Ovary (tissue), 9 donors: ENCODE data around the gene OR51G2. TPM values are rescaled to one million over a fixed set of nuclear protein-coding genes. Genes with fewer than 3 reads are reported as not detected.

Experiments
- DNase-seq, 5 donors: peaks; one replicate each; pipeline ENCODE4 v3.0.0-alpha.2; 2019 to 2020
- H3K27ac ChIP-seq, 2 donors: fragments of 200-600 bp; one replicate each; pipeline versions ENCODE4 v1.5.1 to v1.8.0; 2019 to 2022
- H3K27me3 ChIP-seq: fragments of 200-600 bp; one replicate; pipeline ENCODE4 v1.8.0; 2022
- H3K36me3 ChIP-seq: fragments of 200-600 bp; sonication (generic); one replicate; pipeline ENCODE4 v1.5.1; 2019
- H3K4me1 ChIP-seq: one replicate; pipeline ENCODE4 v1.8.1; 2013; ENCODE audit warnings: mild to moderate bottlenecking, moderate library complexity; ENCODE audit not compliant: insufficient read depth
- H3K4me3 ChIP-seq: fragments of 200-600 bp; sonication (generic); one replicate; pipeline ENCODE4 v1.5.1; 2017
- H3K9me3 ChIP-seq, 2 donors: fragments of 200-600 bp in 1 of 2; sonication (generic) in 1 of 2; one replicate each; pipeline versions ENCODE4 v1.5.1 to v1.8.1; 2013 to 2019; ENCODE audit warnings: mild to moderate bottlenecking in 1 of 2, moderate library complexity in 1 of 2
- EP300 ChIP-seq: sonication (generic); formaldehyde crosslinking; IDR thresholded peaks from one replicate; pipeline ENCODE4 v1.6.1; 2017; ENCODE audit warnings: antibody characterized with exemption
- POLR2A ChIP-seq: fragments of 450-650 bp; IDR thresholded peaks from one replicate; pipeline ENCODE4 v1.6.1; 2017; ENCODE audit warnings: antibody characterized with exemption, mild to moderate bottlenecking, moderate library complexity
- WGBS, 3 donors: extraction: QIAGEN DNeasy Blood & Tissue Kit in 1 of 3; methylation state at CpG; one replicate each; pipeline versions ENCODE4 v1.1.5 to v1.1.7; 2013 to 2017; 5-methylcytosine and 5-hydroxymethylcytosine counted together
- intact Hi-C, 4 donors: fragments of 100-400 bp; cut with DNase I; formaldehyde crosslinking; loops; one replicate each; pipeline versions ENCODE4 v1.11.0 to v1.15.1; 2022 to 2023
- polyA plus RNA-seq, 2 donors: library from polyadenylated mRNA; stranded (reverse); fragments of 200-250 nt in 1 of 2; fragments of 350-450 nt in 1 of 2; fragmentation: Illumina TruSeq in 1 of 2; extraction: RNeasy Lipid Tissue Mini Kit (QIAGEN cat#74804) in 1 of 2; gene quantifications; one replicate each; pipeline ENCODE4 v1.2.3, GENCODE V29; 2013 to 2014
- total RNA-seq, 7 donors: library from RNA; depleted of rRNA in 2 of 7; stranded (reverse); fragments of >200 nt in 2 of 7; fragmentation: NEBNext Ultra II Directional in 3 of 7; extraction: Animal tissue kit (Norgen Biotek cat#: 25700) in 3 of 7; gene quantifications; one replicate each; pipeline versions ENCODE4 v1.1.0 to v1.2.4, GENCODE V29; 2016 to 2023
- TF ChIP-seq, protein P1 (sequence below), 3 donors: fragments of 450-650 bp in 2 of 3; fragments of 200-600 bp in 1 of 3; IDR thresholded peaks; one replicate each; pipeline versions ENCODE4 v1.5.1 to v1.8.0; 2016 to 2022; ENCODE audit warnings: antibody characterized with exemption in 3 of 3, mild to moderate bottlenecking in 1 of 3
- donor health status: DM: no; HTN: no; CAD: no; lungs with moderate emphysema.
- donor health status: DM: no; HTN: no; CAD: no.
- donor health status: Bipolar disorder and iron deficiency.
- donor health status: DM: yes; HTN: yes; CAD: no.
- donor health status: DM: no; HTN: no; CAD: no.
- donor health status: DM: yes; HTN: yes; CAD: no.

The OR51G2 gene
- total and polyA plus RNA-seq, 9 donors: not detected

DNA sequence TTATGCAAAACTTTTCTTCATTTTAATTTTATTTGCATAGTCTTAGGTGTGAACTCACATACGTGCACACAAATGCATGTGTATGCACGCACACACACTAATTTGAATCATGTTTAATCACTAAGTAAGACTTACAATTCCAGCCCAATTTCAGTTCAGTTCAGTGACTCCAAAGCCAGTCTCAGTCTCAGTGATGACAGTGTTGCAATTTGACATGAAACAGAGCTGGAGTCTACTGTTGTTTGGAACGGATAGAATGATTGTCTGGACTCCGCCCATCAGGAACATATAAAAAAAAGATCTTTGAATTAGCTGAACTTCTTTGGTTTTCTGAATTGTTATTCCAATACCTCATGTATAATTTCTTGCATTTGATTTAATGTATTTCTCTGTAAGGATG lies 55.3 kb downstream of the OR51G2 start:
- 80 to 82% (median 80%) methylated on average over 4 of the region's 4 CpGs for WGBS, 3 donors
- no peak for TF ChIP-seq POLR2A
- no peak for TF ChIP-seq EP300
- TF ChIP-seq, protein P1, sequence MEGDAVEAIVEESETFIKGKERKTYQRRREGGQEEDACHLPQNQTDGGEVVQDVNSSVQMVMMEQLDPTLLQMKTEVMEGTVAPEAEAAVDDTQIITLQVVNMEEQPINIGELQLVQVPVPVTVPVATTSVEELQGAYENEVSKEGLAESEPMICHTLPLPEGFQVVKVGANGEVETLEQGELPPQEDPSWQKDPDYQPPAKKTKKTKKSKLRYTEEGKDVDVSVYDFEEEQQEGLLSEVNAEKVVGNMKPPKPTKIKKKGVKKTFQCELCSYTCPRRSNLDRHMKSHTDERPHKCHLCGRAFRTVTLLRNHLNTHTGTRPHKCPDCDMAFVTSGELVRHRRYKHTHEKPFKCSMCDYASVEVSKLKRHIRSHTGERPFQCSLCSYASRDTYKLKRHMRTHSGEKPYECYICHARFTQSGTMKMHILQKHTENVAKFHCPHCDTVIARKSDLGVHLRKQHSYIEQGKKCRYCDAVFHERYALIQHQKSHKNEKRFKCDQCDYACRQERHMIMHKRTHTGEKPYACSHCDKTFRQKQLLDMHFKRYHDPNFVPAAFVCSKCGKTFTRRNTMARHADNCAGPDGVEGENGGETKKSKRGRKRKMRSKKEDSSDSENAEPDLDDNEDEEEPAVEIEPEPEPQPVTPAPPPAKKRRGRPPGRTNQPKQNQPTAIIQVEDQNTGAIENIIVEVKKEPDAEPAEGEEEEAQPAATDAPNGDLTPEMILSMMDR (IDR thresholded peaks at IDR 0.05): no peak

More for the DNA sequence above, 55.3 kb downstream of the OR51G2 start:
- no peaks in the 10 kb centered on the region for H3K9me3 ChIP-seq
- no peaks in the 10 kb centered on the region for H3K4me1 ChIP-seq
- no peaks in the 10 kb centered on the region for H3K27me3 ChIP-seq
- H3K4me3 ChIP-seq: no peak overlapping the region
- H3K36me3 ChIP-seq: no peaks in the 10 kb centered on the region
- no peak overlapping the region for H3K27ac ChIP-seq
- intact Hi-C loops: no loop called here
- no peak for DNase-seq

Other genes starting within 250 kb of the OR51G2 start
- under 1 TPM in 4 of 7 donors, not detected in 3; 0.11 to 0.65 (median 0.23) TPM for gene OR51E2, start 221.5 kb downstream of the OR51G2 start, total RNA-seq
- 1 to 10 TPM in 1 of 2 donors, under 1 TPM in 1; 0.67 to 2.0 TPM for gene OR51E2, start 221.5 kb downstream of the OR51G2 start, polyA plus RNA-seq
- gene MMP26, start 214.6 kb downstream of the OR51G2 start, total RNA-seq: under 1 TPM in 1 of 7 donors, not detected in 6; 0.23 TPM
- gene MMP26, start 214.6 kb downstream of the OR51G2 start, polyA plus RNA-seq: not detected
- gene OR51F1, start 149.4 kb downstream of the OR51G2 start, total RNA-seq: not detected
- gene OR51F1, start 149.4 kb downstream of the OR51G2 start, polyA plus RNA-seq: not detected
- not detected for gene OR52R1, start 115.0 kb downstream of the OR51G2 start, total RNA-seq
- not detected for gene OR52R1, start 115.0 kb downstream of the OR51G2 start, polyA plus RNA-seq
- gene OR51F2, start 98.0 kb downstream of the OR51G2 start, total RNA-seq: not detected
- not detected for gene OR51F2, start 98.0 kb downstream of the OR51G2 start, polyA plus RNA-seq
- not detected for gene OR51S1, start 70.1 kb downstream of the OR51G2 start, total RNA-seq
- gene OR51S1, start 70.1 kb downstream of the OR51G2 start, polyA plus RNA-seq: not detected
- not detected for gene OR51T1, start 37.5 kb downstream of the OR51G2 start, total RNA-seq
- gene OR51T1, start 37.5 kb downstream of the OR51G2 start, polyA plus RNA-seq: not detected
- gene OR51A7, start 15.6 kb downstream of the OR51G2 start, total RNA-seq: not detected
- not detected for gene OR51A7, start 15.6 kb downstream of the OR51G2 start, polyA plus RNA-seq
- not detected for gene OR51G1, start 5.0 kb upstream of the OR51G2 start, total RNA-seq
- gene OR51G1, start 5.0 kb upstream of the OR51G2 start, polyA plus RNA-seq: not detected
- gene OR51A4, start 28.3 kb upstream of the OR51G2 start, total RNA-seq: not detected
- not detected for gene OR51A4, start 28.3 kb upstream of the OR51G2 start, polyA plus RNA-seq
- gene OR51A2, start 36.4 kb upstream of the OR51G2 start, total RNA-seq: not detected
- gene OR51A2, start 36.4 kb upstream of the OR51G2 start, polyA plus RNA-seq: not detected
- not detected for gene OR51L1, start 75.5 kb upstream of the OR51G2 start, total RNA-seq
- gene OR51L1, start 75.5 kb upstream of the OR51G2 start, polyA plus RNA-seq: not detected
- not detected for gene OR52J3, start 127.2 kb upstream of the OR51G2 start, total RNA-seq
- gene OR52J3, start 127.2 kb upstream of the OR51G2 start, polyA plus RNA-seq: not detected
- not detected for gene OR52E2, start 140.3 kb upstream of the OR51G2 start, total RNA-seq
- gene OR52E2, start 140.3 kb upstream of the OR51G2 start, polyA plus RNA-seq: not detected
- not detected for gene OR52E1, start 150.2 kb upstream of the OR51G2 start, total RNA-seq
- not detected for gene OR52E1, start 150.2 kb upstream of the OR51G2 start, polyA plus RNA-seq
- not detected for gene OR52A5, start 219.0 kb upstream of the OR51G2 start, total RNA-seq
- not detected for gene OR52A5, start 219.0 kb upstream of the OR51G2 start, polyA plus RNA-seq
- gene OR52A1, start 235.4 kb upstream of the OR51G2 start, total RNA-seq: under 1 TPM in 1 of 7 donors, not detected in 6; 0.02 TPM
- gene OR52A1, start 235.4 kb upstream of the OR51G2 start, polyA plus RNA-seq: not detected